ENCODE measurements around the gene MAMLD1.

MAMLD1 gene

DNA sequence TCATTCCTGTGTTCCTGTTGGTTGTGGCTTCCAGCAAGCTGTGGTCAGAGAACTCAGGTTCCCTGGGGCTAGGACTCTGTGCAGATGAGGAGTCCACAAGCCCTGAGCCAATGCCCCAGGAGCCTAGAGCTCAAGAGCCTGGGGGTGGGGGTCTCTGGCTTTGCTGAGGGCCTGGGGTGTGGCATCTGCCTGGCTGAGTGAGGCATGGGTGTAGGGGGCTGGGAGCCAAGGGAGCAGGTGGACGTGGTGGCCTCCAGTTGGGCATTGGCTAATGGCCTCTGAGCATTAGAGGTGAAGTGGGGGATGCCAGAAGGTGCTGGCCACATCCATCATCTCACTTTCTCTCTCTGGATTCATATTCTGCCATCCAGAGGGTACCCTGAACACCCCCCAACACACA, 5.3 kb upstream of the MAMLD1 start:
- no peak overlapping the region for H3K27ac ChIP-seq (ENCODE audit: low read length)
- H3K9ac ChIP-seq (ENCODE audit: low read length): no peak overlapping the region
- no peaks in the 10 kb centered on the region for H3K4me1 ChIP-seq (ENCODE audit: control insufficient read depth, low read depth, low read length)
- H3K27me3 ChIP-seq (ENCODE audit: control insufficient read depth, insufficient read depth, low read length): peaks cover 38% of the 10 kb centered on the region
- no peaks in the 10 kb centered on the region for H3K36me3 ChIP-seq (ENCODE audit: control insufficient read depth, low read depth, low read length)
- no peak overlapping the region for H3K4me3 ChIP-seq (ENCODE audit: low read length)
- no peaks in the 10 kb centered on the region for H3K9me3 ChIP-seq (ENCODE audit: control insufficient read depth, low read depth, low read length)

DNA sequence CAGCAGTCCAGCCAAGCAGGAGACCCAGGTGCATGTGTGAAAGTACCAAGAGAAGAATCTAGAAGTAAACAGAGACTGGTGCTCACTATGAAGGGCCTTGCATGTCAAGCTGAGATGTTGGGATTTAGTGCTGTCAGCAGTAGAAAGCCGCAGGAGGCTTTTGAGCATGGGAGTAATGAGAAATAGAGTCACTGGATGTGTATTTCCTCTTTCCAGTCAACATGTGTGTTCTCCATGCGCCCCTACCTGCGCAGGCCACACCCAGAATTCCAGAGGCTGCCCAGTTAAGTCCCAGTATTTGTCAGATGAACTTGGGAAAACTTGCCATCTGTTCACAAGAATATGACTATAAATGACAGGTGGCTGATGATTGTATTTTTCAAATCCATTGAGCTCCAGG, 4.5 kb upstream of the MAMLD1 start:
- Histone ChIP-seq H3K27me3 (ENCODE audit: control insufficient read depth, insufficient read depth, low read length) (peaks cover 47% of the 10 kb centered on the region), H3K4me1 (ENCODE audit: control insufficient read depth, low read depth, low read length) (no peaks in the 10 kb centered on the region), H3K4me3 (ENCODE audit: low read length) (no peak overlapping the region), H3K9me3 (ENCODE audit: control insufficient read depth, low read depth, low read length) (no peaks in the 10 kb centered on the region), H3K36me3 (ENCODE audit: control insufficient read depth, low read depth, low read length) (no peaks in the 10 kb centered on the region), H3K9ac (ENCODE audit: low read length) (no peak overlapping the region), H3K27ac (ENCODE audit: low read length) (no peak overlapping the region)

- no peaks in the 10 kb centered on the region for H3K36me3 ChIP-seq (ENCODE audit: control insufficient read depth, low read depth, low read length)
- H3K4me3 ChIP-seq (ENCODE audit: low read length): no peak overlapping the region
- H3K9me3 ChIP-seq (ENCODE audit: control insufficient read depth, low read depth, low read length): no peaks in the 10 kb centered on the region
- no peak overlapping the region for H3K27ac ChIP-seq (ENCODE audit: low read length)
- H3K4me1 ChIP-seq (ENCODE audit: control insufficient read depth, low read depth, low read length): no peaks in the 10 kb centered on the region
- peaks cover 60% of the 10 kb centered on the region for H3K27me3 ChIP-seq (ENCODE audit: control insufficient read depth, insufficient read depth, low read length)
- no peak overlapping the region for H3K9ac ChIP-seq (ENCODE audit: low read length)
These were observed 2.8 kb upstream of the MAMLD1 start for GRCh38 chrX:150360331-150360730.

- no peaks in the 10 kb centered on the region for H3K4me1 ChIP-seq (ENCODE audit: control insufficient read depth, low read depth, low read length)
- H3K4me3 ChIP-seq (ENCODE audit: low read length): peak overlapping the region; percentile 51
- H3K9me3 ChIP-seq (ENCODE audit: control insufficient read depth, low read depth, low read length): no peaks in the 10 kb centered on the region
- peaks cover 69% of the 10 kb centered on the region for H3K27me3 ChIP-seq (ENCODE audit: control insufficient read depth, insufficient read depth, low read length)
- no peak overlapping the region for H3K9ac ChIP-seq (ENCODE audit: low read length)
- H3K27ac ChIP-seq (ENCODE audit: low read length): no peak overlapping the region
- H3K36me3 ChIP-seq (ENCODE audit: control insufficient read depth, low read depth, low read length): no peaks in the 10 kb centered on the region
These were observed 1.9 kb upstream of the MAMLD1 start for GRCh38 chrX:150361070-150361776.

DNA sequence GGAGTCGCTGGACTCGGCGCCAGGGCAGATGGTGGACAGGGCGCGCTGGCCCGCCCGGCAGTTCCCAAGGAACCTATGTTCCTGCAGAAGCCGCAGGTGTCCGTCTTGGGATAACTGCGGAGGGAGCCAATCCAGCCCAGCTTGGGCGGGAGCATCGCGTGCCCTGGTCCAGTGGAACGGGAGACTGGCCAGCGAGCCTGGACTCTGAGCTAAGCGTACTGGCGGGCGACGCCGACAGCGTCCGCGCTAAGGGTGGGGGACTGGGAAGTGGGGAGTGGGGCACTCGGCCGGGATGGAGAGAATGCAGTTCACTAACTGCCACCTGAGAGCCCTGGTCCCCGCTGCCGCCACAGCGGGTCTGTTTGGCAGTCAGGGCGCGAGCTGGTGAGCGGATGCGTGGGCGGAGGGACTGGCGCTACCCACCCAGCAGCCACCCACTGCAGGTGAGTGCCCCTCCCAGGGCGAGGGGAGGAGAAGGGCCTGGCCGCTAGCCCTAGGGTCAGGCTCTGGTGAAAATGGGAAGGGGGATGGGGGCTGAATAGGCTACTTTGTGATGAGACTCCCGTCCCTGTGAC, 1.3 kb upstream of the MAMLD1 start:
- Histone ChIP-seq H3K9ac (ENCODE audit: low read length) (no peak overlapping the region), H3K9me3 (ENCODE audit: control insufficient read depth, low read depth, low read length) (no peaks in the 10 kb centered on the region), H3K36me3 (ENCODE audit: control insufficient read depth, low read depth, low read length) (no peaks in the 10 kb centered on the region), H3K27ac (ENCODE audit: low read length) (no peak overlapping the region), H3K27me3 (ENCODE audit: control insufficient read depth, insufficient read depth, low read length) (peaks cover 76% of the 10 kb centered on the region), H3K4me3 (ENCODE audit: low read length) (peak overlapping the region; percentile 51), H3K4me1 (ENCODE audit: control insufficient read depth, low read depth, low read length) (no peaks in the 10 kb centered on the region)

DNA sequence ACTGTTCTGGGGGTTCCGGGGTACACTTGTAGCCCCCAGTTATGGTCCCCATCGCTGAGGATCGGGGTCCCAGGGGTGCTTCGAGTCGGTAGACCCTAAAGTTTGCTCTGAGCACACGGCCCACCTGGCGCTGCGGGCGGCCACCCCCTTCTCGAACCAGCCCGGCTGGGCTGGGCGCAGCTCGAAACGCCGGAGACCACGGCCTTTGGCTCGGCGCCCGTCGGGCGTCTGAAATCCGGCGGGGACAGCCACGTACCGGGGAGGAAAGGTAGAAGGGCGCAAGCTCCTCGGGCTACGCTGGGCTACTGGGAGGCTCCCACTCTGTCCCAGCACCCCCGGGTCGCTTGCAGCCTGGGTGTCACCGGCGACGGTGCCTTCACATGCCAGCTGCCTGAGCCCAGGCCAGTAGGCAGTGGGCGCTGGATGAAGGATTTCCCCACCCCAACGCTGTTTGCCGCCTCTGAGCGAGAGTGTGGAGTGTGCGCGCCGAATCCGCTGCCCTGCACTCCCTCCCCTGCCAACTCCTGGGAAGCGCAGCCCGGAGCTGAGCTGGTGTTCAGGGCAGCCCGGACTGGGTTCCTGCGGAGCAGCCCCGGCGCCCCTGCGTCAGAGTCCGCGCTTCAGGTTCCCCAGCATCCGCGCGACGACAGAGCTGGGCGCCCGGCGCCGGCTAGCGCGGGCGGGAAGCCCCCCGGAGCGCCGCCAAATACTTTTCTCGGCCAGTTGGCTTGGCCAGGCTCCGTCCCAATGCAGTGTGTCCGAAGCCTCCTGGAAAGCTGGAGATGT, 637 bp downstream of the MAMLD1 start:
- Histone ChIP-seq H3K4me1 (ENCODE audit: control insufficient read depth, low read depth, low read length) (no peaks in the 10 kb centered on the region), H3K4me3 (ENCODE audit: low read length) (peak overlapping the region; percentile 51), H3K9me3 (ENCODE audit: control insufficient read depth, low read depth, low read length) (no peaks in the 10 kb centered on the region), H3K9ac (ENCODE audit: low read length) (no peak overlapping the region), H3K36me3 (ENCODE audit: control insufficient read depth, low read depth, low read length) (no peaks in the 10 kb centered on the region), H3K27me3 (ENCODE audit: control insufficient read depth, insufficient read depth, low read length) (peaks cover 82% of the 10 kb centered on the region), H3K27ac (ENCODE audit: low read length) (no peak overlapping the region)

GRCh38 chrX:150364347-150365050, 1.4 kb downstream of the MAMLD1 start:
- no peaks in the 10 kb centered on the region for H3K9me3 ChIP-seq (ENCODE audit: control insufficient read depth, low read depth, low read length)
- peak overlapping the region; percentile 51 for H3K4me3 ChIP-seq (ENCODE audit: low read length)
- H3K4me1 ChIP-seq (ENCODE audit: control insufficient read depth, low read depth, low read length): no peaks in the 10 kb centered on the region
- H3K27ac ChIP-seq (ENCODE audit: low read length): no peak overlapping the region
- no peaks in the 10 kb centered on the region for H3K36me3 ChIP-seq (ENCODE audit: control insufficient read depth, low read depth, low read length)
- peaks cover 77% of the 10 kb centered on the region for H3K27me3 ChIP-seq (ENCODE audit: control insufficient read depth, insufficient read depth, low read length)
- H3K9ac ChIP-seq (ENCODE audit: low read length): no peak overlapping the region

GRCh38 chrX:150365051-150365989, 2.2 kb downstream of the MAMLD1 start:
- no peaks in the 10 kb centered on the region for H3K4me1 ChIP-seq (ENCODE audit: control insufficient read depth, low read depth, low read length)
- H3K36me3 ChIP-seq (ENCODE audit: control insufficient read depth, low read depth, low read length): no peaks in the 10 kb centered on the region
- H3K9me3 ChIP-seq (ENCODE audit: control insufficient read depth, low read depth, low read length): no peaks in the 10 kb centered on the region
- no peak overlapping the region for H3K27ac ChIP-seq (ENCODE audit: low read length)
- peaks cover 68% of the 10 kb centered on the region for H3K27me3 ChIP-seq (ENCODE audit: control insufficient read depth, insufficient read depth, low read length)
- no peak overlapping the region for H3K9ac ChIP-seq (ENCODE audit: low read length)
- peak overlapping the region; percentile 58 for H3K4me3 ChIP-seq (ENCODE audit: low read length)

DNA sequence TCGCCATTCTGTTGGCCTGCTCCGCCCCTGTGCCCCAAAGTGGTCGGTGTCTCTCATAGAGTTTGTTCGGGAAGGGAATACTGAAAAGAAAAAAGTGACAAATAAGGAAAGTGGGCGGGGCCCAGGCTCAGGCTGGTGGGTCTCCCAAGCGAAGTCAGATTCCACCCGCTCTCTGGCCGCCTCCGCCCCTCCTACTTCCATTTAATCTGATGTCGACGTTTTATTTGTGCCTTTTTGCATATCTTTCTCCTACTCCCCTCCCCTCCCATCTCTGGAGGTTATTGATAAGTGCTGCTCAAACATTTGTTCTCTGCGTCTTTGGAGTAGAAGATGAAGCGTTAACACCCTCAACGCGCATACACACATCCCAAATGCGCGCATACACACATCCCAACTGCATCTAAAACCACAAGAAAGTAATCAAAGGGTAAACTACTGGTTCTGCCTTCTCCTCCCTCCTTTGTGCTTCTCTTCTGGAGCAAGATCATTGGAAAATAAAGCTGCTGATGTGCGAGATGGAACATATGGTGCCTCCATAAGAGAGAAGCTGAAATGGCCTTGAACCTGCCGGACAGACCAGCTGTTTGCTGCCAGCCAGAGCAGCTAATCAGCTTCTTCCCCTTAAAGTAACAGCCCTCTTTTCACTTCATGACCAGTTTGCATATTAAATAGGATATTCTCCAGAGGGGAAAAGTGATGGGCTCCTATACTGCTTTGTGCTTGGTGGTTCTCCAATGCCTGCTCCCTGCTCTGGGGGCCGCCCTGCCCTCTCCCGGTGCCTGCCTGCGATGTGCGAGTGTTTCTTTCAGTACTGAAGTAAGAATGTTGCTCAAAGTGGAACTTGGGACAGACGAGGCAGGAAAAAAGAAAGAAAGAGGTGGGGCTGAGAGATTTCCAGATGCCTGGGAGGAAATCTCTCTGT, 3.1 kb downstream of the MAMLD1 start:
- H3K9ac ChIP-seq (ENCODE audit: low read length): no peak overlapping the region
- peak overlapping the region; percentile 58 for H3K4me3 ChIP-seq (ENCODE audit: low read length)

GRCh38 chrX:150366951-150367545, 3.9 kb downstream of the MAMLD1 start:
- H3K36me3 ChIP-seq (ENCODE audit: control insufficient read depth, low read depth, low read length): no peaks in the 10 kb centered on the region
- H3K9ac ChIP-seq (ENCODE audit: low read length): no peak overlapping the region
- peaks cover 7% of the 10 kb centered on the region for H3K9me3 ChIP-seq (ENCODE audit: control insufficient read depth, low read depth, low read length)
- peak overlapping the region; percentile 58 for H3K4me3 ChIP-seq (ENCODE audit: low read length)
- H3K4me1 ChIP-seq (ENCODE audit: control insufficient read depth, low read depth, low read length): no peaks in the 10 kb centered on the region
- no peak overlapping the region for H3K27ac ChIP-seq (ENCODE audit: low read length)
- peaks cover 51% of the 10 kb centered on the region for H3K27me3 ChIP-seq (ENCODE audit: control insufficient read depth, insufficient read depth, low read length)

More for the DNA sequence above, 3.1 kb downstream of the MAMLD1 start:
- peaks cover 59% of the 10 kb centered on the region for H3K27me3 ChIP-seq (ENCODE audit: control insufficient read depth, insufficient read depth, low read length)
- no peaks in the 10 kb centered on the region for H3K4me1 ChIP-seq (ENCODE audit: control insufficient read depth, low read depth, low read length)
- no peak overlapping the region for H3K27ac ChIP-seq (ENCODE audit: low read length)
- no peaks in the 10 kb centered on the region for H3K36me3 ChIP-seq (ENCODE audit: control insufficient read depth, low read depth, low read length)
- H3K9me3 ChIP-seq (ENCODE audit: control insufficient read depth, low read depth, low read length): peaks cover 1% of the 10 kb centered on the region

All from iPS-18a (cell line).